Lower lobe of right lung (tissue), 2 donors: Measurements from ENCODE around the gene MRPS27. TPM values are rescaled to one million over a fixed set of nuclear protein-coding genes. Genes with fewer than 3 reads are reported as not detected.

Experiments used
- ATAC-seq, 2 donors: fragments of 200-7000 bp; cut with Tn5 transposase; one replicate each; pipeline ENCODE4 v1.9.1; 2020 to 2022; ENCODE audit warnings: mild to moderate bottlenecking in 2 of 2, moderate library complexity in 2 of 2
- DNase-seq: peaks from one replicate; pipeline ENCODE4 v3.0.0-alpha.2; 2020
- H3K27ac ChIP-seq: fragments of 200-600 bp; one replicate; pipeline ENCODE4 v1.8.0; 2022
- H3K27me3 ChIP-seq: fragments of 200-600 bp; one replicate; pipeline ENCODE4 v1.8.0; 2022; ENCODE audit warnings: low read depth
- H3K36me3 ChIP-seq: fragments of 200-600 bp; one replicate; pipeline ENCODE4 v1.8.0; 2022; ENCODE audit warnings: mild to moderate bottlenecking
- H3K4me1 ChIP-seq: fragments of 200-600 bp; one replicate; pipeline ENCODE4 v1.8.0; 2022
- H3K4me3 ChIP-seq: fragments of 200-600 bp; one replicate; pipeline ENCODE4 v1.8.0; 2022; ENCODE audit warnings: mild to moderate bottlenecking
- H3K9me3 ChIP-seq: fragments of 200-600 bp; one replicate; pipeline ENCODE4 v1.8.0; 2022
- intact Hi-C: fragments of 100-400 bp; cut with DNase I; formaldehyde crosslinking; loops from one replicate; pipeline ENCODE4 v1.11.0; 2022
- total RNA-seq: library from RNA; stranded (reverse); fragmentation: NEBNext Ultra II Directional; extraction: Animal tissue kit (Norgen Biotek cat#: 25700); gene quantifications from one replicate; pipeline ENCODE4 v1.2.1, GENCODE V29; 2021
- TF ChIP-seq, protein P1 (sequence below): fragments of 200-600 bp; IDR thresholded peaks from one replicate; pipeline ENCODE4 v1.8.0; 2022; ENCODE audit warnings: antibody characterized with exemption, mild to moderate bottlenecking
- donor health status: DM: no; HTN: yes; CAD: no; lungs with severe emphysema.

MRPS27 gene
- total RNA-seq, 1 donor from 2014 or later, result 35.1 TPM

DNA sequence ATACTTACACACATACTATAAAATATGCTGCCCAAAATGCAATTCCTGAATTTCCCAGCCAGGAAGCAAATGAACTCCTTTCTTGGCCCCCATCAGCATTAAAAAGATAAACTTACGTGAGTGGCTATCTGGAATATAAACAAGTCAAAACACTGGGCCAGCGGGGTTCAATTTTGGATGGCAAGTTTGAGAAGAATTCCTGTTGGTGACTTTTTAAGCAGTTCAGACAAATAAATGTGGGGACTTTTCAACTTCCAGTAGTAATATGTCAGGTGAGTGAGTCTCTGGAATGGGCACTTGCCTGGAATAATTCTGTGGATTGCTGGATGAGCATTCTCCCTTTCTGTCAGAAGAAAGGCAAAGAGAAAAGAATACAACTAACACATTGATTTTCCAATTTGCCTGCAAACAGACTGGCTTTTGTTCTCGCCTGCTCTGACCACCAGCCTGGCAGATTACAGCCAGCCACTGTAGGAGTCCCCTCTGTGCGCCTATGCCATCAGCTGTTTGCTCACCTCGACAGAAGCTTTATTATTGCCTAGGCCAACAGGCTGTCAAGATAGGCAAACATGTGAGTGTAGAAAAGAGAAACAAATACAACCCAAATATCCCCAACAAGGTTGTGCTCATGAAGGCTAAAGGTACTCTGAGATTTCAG is 78.6 kb downstream of the MRPS27 start:
- Histone ChIP-seq H3K36me3 (peaks cover 14% of the 10 kb centered on the region), H3K4me3 (no peak overlapping the region), H3K9me3 (no peaks in the 10 kb centered on the region), H3K4me1 (peaks cover 16% of the 10 kb centered on the region), H3K27ac (no peak overlapping the region), H3K27me3 (no peaks in the 10 kb centered on the region)
- intact Hi-C loops, result no loop called here
- no peak for DNase-seq
- TF ChIP-seq, protein P1, sequence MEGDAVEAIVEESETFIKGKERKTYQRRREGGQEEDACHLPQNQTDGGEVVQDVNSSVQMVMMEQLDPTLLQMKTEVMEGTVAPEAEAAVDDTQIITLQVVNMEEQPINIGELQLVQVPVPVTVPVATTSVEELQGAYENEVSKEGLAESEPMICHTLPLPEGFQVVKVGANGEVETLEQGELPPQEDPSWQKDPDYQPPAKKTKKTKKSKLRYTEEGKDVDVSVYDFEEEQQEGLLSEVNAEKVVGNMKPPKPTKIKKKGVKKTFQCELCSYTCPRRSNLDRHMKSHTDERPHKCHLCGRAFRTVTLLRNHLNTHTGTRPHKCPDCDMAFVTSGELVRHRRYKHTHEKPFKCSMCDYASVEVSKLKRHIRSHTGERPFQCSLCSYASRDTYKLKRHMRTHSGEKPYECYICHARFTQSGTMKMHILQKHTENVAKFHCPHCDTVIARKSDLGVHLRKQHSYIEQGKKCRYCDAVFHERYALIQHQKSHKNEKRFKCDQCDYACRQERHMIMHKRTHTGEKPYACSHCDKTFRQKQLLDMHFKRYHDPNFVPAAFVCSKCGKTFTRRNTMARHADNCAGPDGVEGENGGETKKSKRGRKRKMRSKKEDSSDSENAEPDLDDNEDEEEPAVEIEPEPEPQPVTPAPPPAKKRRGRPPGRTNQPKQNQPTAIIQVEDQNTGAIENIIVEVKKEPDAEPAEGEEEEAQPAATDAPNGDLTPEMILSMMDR, result no peak
- ATAC-seq, result no peak

DNA sequence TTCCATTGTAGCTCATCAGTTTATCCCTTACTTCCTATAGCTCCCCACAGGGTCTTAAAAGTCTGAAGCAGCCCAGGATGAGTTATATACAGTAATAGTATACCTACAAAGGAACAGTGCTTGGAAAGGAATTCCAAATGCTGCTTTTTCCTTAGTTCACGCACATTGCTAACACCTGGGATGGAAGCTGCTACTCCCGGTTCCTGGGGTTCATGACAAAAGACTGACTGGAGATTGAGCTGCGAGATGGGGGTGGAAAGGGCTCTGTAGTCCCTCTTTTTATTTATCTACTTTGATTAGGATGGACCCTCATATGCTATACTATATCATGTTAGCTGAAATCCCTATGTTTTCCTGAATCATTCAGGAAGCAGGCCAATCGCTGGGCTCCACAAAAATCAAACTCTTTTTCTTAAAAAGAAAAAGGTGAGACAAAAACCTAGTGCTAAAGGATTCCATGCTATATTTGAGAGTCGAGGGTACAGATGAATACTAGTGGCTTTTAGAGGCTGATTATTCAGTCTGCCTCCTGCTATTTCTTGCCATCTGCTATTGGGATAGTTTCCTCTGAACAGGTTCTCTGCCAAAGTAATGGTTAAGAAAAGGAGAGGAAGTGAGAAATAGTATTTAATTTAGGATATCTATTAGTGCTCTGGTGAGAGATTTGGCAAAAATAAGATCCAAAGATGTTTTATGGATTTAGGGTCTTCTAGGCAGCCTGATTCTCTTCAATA is 81.2 kb downstream of the MRPS27 start:
- intact Hi-C loops, result no loop called here
- ATAC-seq (no peak), DNase-seq (no peak)
- no peak overlapping the region for H3K4me3 ChIP-seq
- H3K36me3 ChIP-seq, result peaks cover 18% of the 10 kb centered on the region
- H3K4me1 ChIP-seq, result no peaks in the 10 kb centered on the region
- H3K27me3 ChIP-seq, result no peaks in the 10 kb centered on the region
- TF ChIP-seq, protein P1, result no peak
- H3K9me3 ChIP-seq, result no peaks in the 10 kb centered on the region
- no peak overlapping the region for H3K27ac ChIP-seq

DNA sequence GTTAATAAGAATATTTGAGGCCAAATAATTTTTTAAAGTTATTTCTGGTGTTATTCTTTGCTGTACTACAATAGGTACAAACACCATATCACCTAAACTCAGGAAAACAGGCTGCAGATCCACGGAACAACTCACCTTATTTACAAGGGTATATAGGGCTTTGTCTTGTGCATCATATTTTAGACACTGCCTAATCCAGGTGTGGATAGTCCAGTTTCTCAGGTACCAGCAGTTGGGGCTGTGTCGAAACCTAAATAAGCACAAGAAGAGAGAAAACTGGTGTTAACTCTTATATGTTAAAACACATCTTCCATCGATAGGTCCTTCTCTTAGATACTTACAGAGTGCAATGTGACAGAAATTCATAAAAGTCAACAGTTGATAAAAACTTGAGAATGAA is 82.2 kb downstream of the MRPS27 start:
- H3K9me3 ChIP-seq, result no peaks in the 10 kb centered on the region
- H3K27ac ChIP-seq, result no peak overlapping the region
- H3K4me1 ChIP-seq, result no peaks in the 10 kb centered on the region
- ATAC-seq, result no peak
- peaks cover 18% of the 10 kb centered on the region for H3K36me3 ChIP-seq
- TF ChIP-seq, protein P1, result no peak
- intact Hi-C loops, result no loop called here
- no peaks in the 10 kb centered on the region for H3K27me3 ChIP-seq
- no peak overlapping the region for H3K4me3 ChIP-seq
- DNase-seq, result no peak

DNA sequence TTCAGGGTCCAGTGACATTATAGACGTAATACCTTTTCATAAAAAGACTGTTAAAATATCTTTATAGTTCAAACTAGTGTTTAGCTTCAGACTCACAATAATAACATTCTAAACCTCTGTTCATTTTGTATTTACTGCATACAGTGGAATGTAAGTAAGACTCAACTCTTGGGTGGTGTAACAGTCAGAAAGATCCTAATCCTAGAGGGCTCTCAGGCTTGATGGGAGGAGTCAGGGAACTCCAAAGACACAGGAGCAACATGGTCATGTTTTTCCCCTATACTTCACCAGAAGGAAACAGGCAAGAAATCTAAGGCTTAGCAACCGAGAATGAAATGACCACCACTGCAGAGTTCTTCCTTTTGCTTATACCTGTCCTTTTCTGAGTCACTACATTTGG is 82.6 kb downstream of the MRPS27 start:
- Histone ChIP-seq H3K27me3 (no peaks in the 10 kb centered on the region), H3K4me1 (no peaks in the 10 kb centered on the region)
- intact Hi-C loops, result no loop called here

DNA sequence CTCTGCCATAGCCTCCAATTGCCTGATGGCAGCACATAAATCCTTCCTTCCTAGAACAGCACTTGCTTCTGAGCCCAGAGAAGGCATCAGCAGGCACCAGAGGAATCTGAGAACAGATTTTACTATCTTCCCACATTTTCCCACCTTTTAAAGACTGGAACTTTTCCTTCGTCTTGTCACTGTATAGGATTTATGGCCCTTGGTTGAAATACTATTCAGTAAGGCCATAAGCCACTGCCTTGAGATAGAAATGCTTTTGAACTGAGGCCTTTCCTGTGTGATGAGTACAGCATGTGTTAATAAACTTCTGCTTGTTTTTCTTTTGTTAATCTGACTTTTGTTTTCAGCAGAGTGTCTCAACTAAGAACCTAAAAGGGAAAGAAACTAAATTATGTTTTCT is 84.3 kb downstream of the MRPS27 start:
- Histone ChIP-seq H3K36me3 (peaks cover 32% of the 10 kb centered on the region), H3K9me3 (no peaks in the 10 kb centered on the region), H3K4me3 (no peak overlapping the region), H3K27ac (no peak overlapping the region), H3K27me3 (no peaks in the 10 kb centered on the region), H3K4me1 (peaks cover 6% of the 10 kb centered on the region)
- TF ChIP-seq, protein P1, result no peak
- DNase-seq (no peak), ATAC-seq (no peak)
- intact Hi-C loops, result no loop called here

More for the DNA sequence above, 82.6 kb downstream of the MRPS27 start:
- DNase-seq, result no peak
- H3K4me3 ChIP-seq, result no peak overlapping the region
- H3K36me3 ChIP-seq, result peaks cover 18% of the 10 kb centered on the region
- H3K9me3 ChIP-seq, result no peaks in the 10 kb centered on the region
- ATAC-seq, result no peak
- H3K27ac ChIP-seq, result no peak overlapping the region
- TF ChIP-seq, protein P1, result no peak
